Keratinocyte (primary cell): ENCODE data around the gene IFITM5. TPM values are rescaled to one million over a fixed set of nuclear protein-coding genes. Genes with fewer than 3 reads are reported as not detected.
"Not testable (repeated sequence)": the region's sequence is repeated elsewhere in the genome, so short reads cannot be mapped to it uniquely, and the experiment has no call there.

ENCODE experiments used
- DNase-seq: peaks from one replicate; pipeline ENCODE4 v3.0.0-alpha.2; 2011; ENCODE audit warnings: low read depth, missing footprints, low spot score
- FAIRE-seq: peaks from 2 replicates; lab custom pipeline; 2011; peaks lifted over from hg19 to GRCh38; lab: Jason Lieb, UNC
- H2AFZ ChIP-seq: 2 replicates; pipeline ENCODE4 v1.6.0; 2012; ENCODE audit warnings: low read length, control low read depth, inconsistent platforms; ENCODE audit not compliant: control insufficient read depth
- H3K27ac ChIP-seq: 2 replicates; pipeline ENCODE4 v1.5.1; 2011; ENCODE audit warnings: low read length; ENCODE audit not compliant: control insufficient read depth, insufficient read depth
- H3K27me3 ChIP-seq: 3 replicates; pipeline ENCODE4 v1.6.0; 2011; ENCODE audit warnings: low read length; ENCODE audit not compliant: control insufficient read depth, insufficient read depth; ENCODE audit errors: extremely low read depth
- H3K36me3 ChIP-seq, 2 experiments: 2 replicates in 1 of 2; 3 replicates in 1 of 2; pipeline ENCODE4 v1.5.1; 2011; ENCODE audit warnings: low read length in 2 of 2, mild to moderate bottlenecking in 1 of 2; ENCODE audit not compliant: control insufficient read depth in 2 of 2, insufficient read depth in 2 of 2; ENCODE audit errors: extremely low read depth in 1 of 2
- H3K4me1 ChIP-seq: 3 replicates; pipeline ENCODE4 v1.5.1; 2011; ENCODE audit warnings: low read length; ENCODE audit not compliant: control insufficient read depth, insufficient read depth; ENCODE audit errors: extremely low read depth
- H3K4me2 ChIP-seq: 3 replicates; pipeline ENCODE4 v1.6.0; 2011; ENCODE audit warnings: low read depth, low read length; ENCODE audit not compliant: control insufficient read depth, insufficient read depth; ENCODE audit errors: extremely low read depth
- H3K4me3 ChIP-seq, 3 experiments: fragments of 200-600 bp in 1 of 3; sonication (generic) in 1 of 3; 2 replicates in 2 of 3; 3 replicates in 1 of 3; pipeline ENCODE4 v1.5.1; 2011 to 2016; ENCODE audit warnings: low read length in 3 of 3, mild to moderate bottlenecking in 3 of 3, control low read depth in 2 of 3, inconsistent platforms in 1 of 3, low read depth in 1 of 3, mixed read lengths in 1 of 3, mixed run types in 1 of 3, moderate library complexity in 1 of 3; ENCODE audit not compliant: control insufficient read depth in 2 of 3, insufficient read depth in 2 of 3; ENCODE audit errors: extremely low read depth in 1 of 3
- H3K79me2 ChIP-seq: 2 replicates; pipeline ENCODE4 v1.6.0; 2012; ENCODE audit warnings: low read length; ENCODE audit not compliant: control insufficient read depth, insufficient read depth
- H3K9ac ChIP-seq: 3 replicates; pipeline ENCODE4 v1.6.0; 2011; ENCODE audit warnings: low read length; ENCODE audit not compliant: control insufficient read depth, insufficient read depth; ENCODE audit errors: extremely low read depth
- H3K9me1 ChIP-seq: 3 replicates; pipeline ENCODE4 v1.6.0; 2011; ENCODE audit warnings: low read length; ENCODE audit not compliant: control insufficient read depth, insufficient read depth; ENCODE audit errors: extremely low read depth
- H3K9me3 ChIP-seq: 2 replicates; pipeline ENCODE4 v1.5.1; 2012; ENCODE audit warnings: low read depth, low read length; ENCODE audit not compliant: control insufficient read depth
- H4K20me1 ChIP-seq: 3 replicates; pipeline ENCODE4 v1.6.0; 2011; ENCODE audit warnings: low read length; ENCODE audit not compliant: control insufficient read depth, insufficient read depth; ENCODE audit errors: extremely low read depth
- CTCF ChIP-seq, 3 experiments: IDR thresholded peaks in 1 of 3; conservative IDR thresholded peaks in 1 of 3; optimal IDR thresholded peaks in 1 of 3; 2 replicates in 2 of 3; 3 replicates in 1 of 3; pipeline versions ENCODE3 to v1.5.1; 2011; ENCODE audit warnings: low read length in 3 of 3, mild to moderate bottlenecking in 3 of 3, moderate library complexity in 2 of 3, control low read depth in 1 of 3, inconsistent platforms in 1 of 3; ENCODE audit not compliant: insufficient read depth in 2 of 3; ENCODE audit errors: extremely low read depth in 1 of 3
- dilution Hi-C: fragments of 300-500 bp; cut with MboI; formaldehyde crosslinking; loops from one replicate; pipeline ENCODE4 v1.7.0; 2020; ENCODE audit warnings: low sequenced_read_pairs; ENCODE audit not compliant: extremely low pct_ligation_motif_present
- polyA plus RNA-seq, 5 experiments: library from polyadenylated mRNA; depleted of rRNA in 3 of 5; stranded (reverse) in 3 of 5; stranded (forward) in 1 of 5; unstranded in 1 of 5; fragments of >200 nt; gene quantifications; 1 replicate in 1 of 5; 2 replicates in 3 of 5; 3 replicates in 1 of 5; pipeline versions ENCODE4 v1.2.1 to v1.2.3, GENCODE V29; 2011 to 2012; ENCODE audit warnings: missing spikeins in 2 of 5, low read depth in 1 of 5, low replicate concordance in 1 of 5

Gene IFITM5
- polyA plus RNA-seq, 1 donor (not counting 4 experiments of a cell fraction or from before 2014, with no cell fraction given) = not detected

GRCh38 chr11:312092-312816 is 12.9 kb upstream of the IFITM5 start:
- TF ChIP-seq CTCF (optimal IDR thresholded peaks at IDR 0.05 in 1 of 3, IDR thresholded peaks at IDR 0.05 in 1 of 3, conservative IDR thresholded peaks at IDR 0.05 in 1 of 3; ENCODE audit: extremely low read depth in 1 of 3, insufficient read depth in 2 of 3, low read length in 3 of 3) = no peak
- no peaks in the 10 kb centered on the region for H4K20me1 ChIP-seq
- no peak for FAIRE-seq
- no peaks in the 10 kb centered on the region for H3K9me3 ChIP-seq
- peak overlapping the region; percentile 4 for H3K9ac ChIP-seq
- H3K4me1 ChIP-seq = peaks cover 48% of the 10 kb centered on the region
- H2AFZ ChIP-seq = no peak overlapping the region
- peaks cover 25% of the 10 kb centered on the region for H3K27me3 ChIP-seq
- dilution Hi-C loops = no loop called here
- H3K9me1 ChIP-seq = no peaks in the 10 kb centered on the region
- H3K27ac ChIP-seq = no peak overlapping the region
- no peak overlapping the region for H3K4me3 ChIP-seq
- H3K36me3 ChIP-seq = peaks cover 0 to 5% of the 10 kb centered on the region in 2 experiments
- H3K4me2 ChIP-seq = peak overlapping the region; percentile 32
- H3K79me2 ChIP-seq = peaks cover 14% of the 10 kb centered on the region
- DNase-seq = no peak

- H3K9ac ChIP-seq, H3K9me3 ChIP-seq, dilution Hi-C loops, H3K4me3 ChIP-seq, H3K9me1 ChIP-seq, H3K27ac ChIP-seq, DNase-seq, H2AFZ ChIP-seq, H3K36me3 ChIP-seq, FAIRE-seq, H4K20me1 ChIP-seq: not testable (repeated sequence)
- Histone ChIP-seq H3K27me3 (peaks cover 15% of the 10 kb centered on the region), H3K4me2 (peak overlapping the region; percentile 32), H3K4me1 (peaks cover 43% of the 10 kb centered on the region), H3K79me2 (peaks cover 14% of the 10 kb centered on the region)
Measured at GRCh38 chr11:311013-311748, 11.9 kb upstream of the IFITM5 start.

DNA sequence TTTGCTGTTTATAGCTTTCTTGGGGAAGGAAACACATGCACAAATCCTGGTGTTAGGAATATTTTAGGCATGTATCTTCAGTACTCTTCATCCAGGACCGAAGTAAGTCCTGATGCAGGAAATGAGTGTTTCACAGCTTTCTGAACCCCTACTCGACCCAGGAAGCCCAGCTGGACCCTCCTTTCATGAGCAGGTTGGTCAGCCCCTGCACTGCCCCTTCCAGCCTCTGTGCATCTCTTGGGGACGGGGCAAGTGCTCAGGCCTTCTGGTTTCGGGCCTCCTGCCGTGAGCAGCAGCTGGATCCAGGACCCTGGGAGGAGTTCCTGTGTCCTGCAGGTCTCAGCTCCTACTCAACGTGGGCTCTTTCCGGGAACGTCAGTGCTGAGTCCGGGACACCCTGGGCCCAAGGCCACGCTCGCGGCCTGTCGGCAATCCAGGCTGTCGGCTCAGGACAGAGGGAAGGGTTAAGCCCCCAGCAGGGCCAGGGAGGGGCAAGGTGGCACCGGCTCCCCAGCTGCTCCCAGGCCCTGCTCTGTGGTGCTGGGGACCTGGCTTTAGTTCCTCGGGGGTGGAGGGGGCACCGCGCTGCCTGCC is 10.8 kb upstream of the IFITM5 start:
- H3K9ac ChIP-seq, H3K27me3 ChIP-seq, H3K27ac ChIP-seq, DNase-seq, dilution Hi-C loops, H3K36me3 ChIP-seq, H3K9me1 ChIP-seq, H4K20me1 ChIP-seq, FAIRE-seq, H3K9me3 ChIP-seq, H3K79me2 ChIP-seq, H2AFZ ChIP-seq, H3K4me3 ChIP-seq: not testable (repeated sequence)
- peak overlapping the region; percentile 35 for H3K4me2 ChIP-seq
- peaks cover 33% of the 10 kb centered on the region for H3K4me1 ChIP-seq

DNA sequence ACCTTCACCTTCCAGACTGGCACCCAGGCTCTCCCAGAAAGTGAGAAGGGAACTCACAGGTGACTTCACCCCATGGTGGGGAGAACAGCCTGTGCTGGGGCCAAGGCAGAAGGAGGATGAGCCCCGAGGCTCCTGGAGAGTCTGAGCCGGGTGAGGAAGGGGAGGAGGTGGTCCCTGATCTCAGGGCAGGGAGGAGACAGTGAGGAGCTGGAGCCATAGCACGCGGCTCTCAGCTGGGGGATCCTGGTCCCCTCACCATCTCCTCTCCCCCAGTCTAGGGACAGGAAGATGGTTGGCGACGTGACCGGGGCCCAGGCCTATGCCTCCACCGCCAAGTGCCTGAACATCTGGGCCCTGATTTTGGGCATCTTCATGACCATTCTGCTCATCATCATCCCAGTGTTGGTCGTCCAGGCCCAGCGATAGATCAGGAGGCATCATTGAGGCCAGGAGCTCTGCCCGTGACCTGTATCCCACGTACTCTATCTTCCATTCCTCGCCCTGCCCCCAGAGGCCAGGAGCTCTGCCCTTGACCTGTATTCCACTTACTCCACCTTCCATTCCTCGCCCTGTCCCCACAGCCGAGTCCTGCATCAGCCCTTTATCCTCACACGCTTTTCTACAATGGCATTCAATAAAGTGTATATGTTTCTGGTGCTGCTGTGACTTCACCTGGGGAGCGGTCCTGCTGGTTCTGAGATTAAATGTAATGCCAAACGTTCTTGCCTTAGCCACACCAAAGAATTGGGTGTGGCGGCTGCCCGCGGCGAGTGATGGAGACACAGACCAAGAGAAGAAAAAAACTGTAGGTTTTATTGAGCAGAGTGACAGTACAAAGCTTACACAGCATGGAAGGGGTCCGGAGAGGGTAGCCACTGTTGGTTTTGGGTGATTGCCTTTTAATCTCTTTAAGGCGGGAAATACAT is 9.7 kb upstream of the IFITM5 start:
- H3K9me3 ChIP-seq, H3K27me3 ChIP-seq, DNase-seq, H3K9ac ChIP-seq, H3K36me3 ChIP-seq, dilution Hi-C loops, H3K79me2 ChIP-seq, H4K20me1 ChIP-seq, H3K27ac ChIP-seq, H3K9me1 ChIP-seq, FAIRE-seq, H2AFZ ChIP-seq: not testable (repeated sequence)
- Histone ChIP-seq H3K4me1 (peaks cover 31% of the 10 kb centered on the region), H3K4me2 (peak overlapping the region; percentile 41), H3K4me3 (peak overlapping the region in 1 of 3 experiments; percentile 29)
